ENCODE results near the gene GRWD1.
A peak's percentile ranks its signal among the peaks of the same experiment; 100 is the strongest.

The GRWD1 gene

DNA sequence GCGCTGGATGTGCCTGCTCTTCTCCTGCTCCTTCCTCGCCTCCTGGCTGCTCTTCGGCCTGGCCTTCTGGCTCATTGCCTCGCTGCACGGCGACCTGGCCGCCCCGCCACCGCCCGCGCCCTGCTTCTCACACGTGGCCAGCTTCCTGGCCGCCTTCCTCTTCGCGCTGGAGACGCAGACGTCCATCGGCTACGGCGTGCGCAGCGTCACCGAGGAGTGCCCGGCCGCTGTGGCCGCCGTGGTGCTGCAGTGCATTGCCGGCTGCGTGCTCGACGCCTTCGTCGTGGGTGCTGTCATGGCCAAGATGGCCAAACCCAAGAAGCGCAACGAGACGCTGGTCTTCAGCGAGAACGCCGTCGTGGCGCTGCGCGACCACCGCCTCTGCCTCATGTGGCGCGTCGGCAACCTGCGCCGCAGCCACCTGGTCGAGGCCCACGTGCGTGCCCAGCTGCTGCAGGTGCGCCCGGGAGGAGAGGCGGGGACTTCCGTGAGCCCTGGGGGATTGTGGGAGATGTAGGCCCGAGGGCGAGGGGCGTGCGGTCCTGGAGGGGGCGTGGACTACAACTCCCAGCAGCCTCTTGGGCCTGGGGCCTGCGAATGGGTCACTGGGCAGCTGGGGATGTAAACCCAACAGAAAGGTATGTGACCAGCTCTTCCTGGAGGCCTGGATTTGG, 16.3 kb downstream of the GRWD1 start:
- Histone ChIP-seq H3K4me3 (ENCODE audit: low read depth in 1 of 2, low read length in 2 of 2) (no peak overlapping the region), H3K9me3 (ENCODE audit: low read length) (no peaks in the 10 kb centered on the region), H3K9ac (ENCODE audit: low read length) (no peak overlapping the region), H3K4me1 (ENCODE audit: insufficient read depth, low read length) (no peaks in the 10 kb centered on the region), H3K36me3 (ENCODE audit: insufficient read depth, low read length) (no peaks in the 10 kb centered on the region), H3K27ac (ENCODE audit: low read depth, low read length) (no peak overlapping the region), H3K27me3 (ENCODE audit: control insufficient read depth in 1 of 2, insufficient read depth in 2 of 2, low read length in 2 of 2) (no peaks in the 10 kb centered on the region)

DNA sequence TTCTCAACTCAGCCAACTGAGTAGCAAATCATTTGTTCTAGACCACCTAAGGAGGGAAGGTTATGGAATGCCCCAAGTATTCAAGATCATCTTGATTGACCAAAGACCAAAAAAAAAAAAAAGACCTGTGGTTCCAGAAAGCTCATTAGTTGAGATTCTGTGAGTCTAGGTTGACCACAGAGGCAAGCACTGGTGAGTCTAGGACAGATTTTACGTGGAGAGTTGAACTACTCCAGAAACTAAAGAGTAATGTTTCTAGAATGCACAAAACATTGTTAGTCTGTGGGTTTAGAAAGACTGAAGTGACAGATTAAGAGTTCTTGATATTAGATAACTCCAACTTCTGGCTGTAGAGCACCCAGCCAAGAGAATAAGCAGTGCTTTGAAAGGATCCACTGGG, 19.4 kb downstream of the GRWD1 start:
- peaks cover 1% of the 10 kb centered on the region for H3K36me3 ChIP-seq (ENCODE audit: insufficient read depth, low read length)
- H3K4me1 ChIP-seq (ENCODE audit: insufficient read depth, low read length), result peaks cover 9% of the 10 kb centered on the region
- H3K4me3 ChIP-seq (ENCODE audit: low read depth in 1 of 2, low read length in 2 of 2), result no peak overlapping the region
- no peaks in the 10 kb centered on the region for H3K9me3 ChIP-seq (ENCODE audit: low read length)
- no peak overlapping the region for H3K9ac ChIP-seq (ENCODE audit: low read length)
- no peak overlapping the region for H3K27ac ChIP-seq (ENCODE audit: low read depth, low read length)
- H3K27me3 ChIP-seq (ENCODE audit: control insufficient read depth in 1 of 2, insufficient read depth in 2 of 2, low read length in 2 of 2), result no peaks in the 10 kb centered on the region

DNA sequence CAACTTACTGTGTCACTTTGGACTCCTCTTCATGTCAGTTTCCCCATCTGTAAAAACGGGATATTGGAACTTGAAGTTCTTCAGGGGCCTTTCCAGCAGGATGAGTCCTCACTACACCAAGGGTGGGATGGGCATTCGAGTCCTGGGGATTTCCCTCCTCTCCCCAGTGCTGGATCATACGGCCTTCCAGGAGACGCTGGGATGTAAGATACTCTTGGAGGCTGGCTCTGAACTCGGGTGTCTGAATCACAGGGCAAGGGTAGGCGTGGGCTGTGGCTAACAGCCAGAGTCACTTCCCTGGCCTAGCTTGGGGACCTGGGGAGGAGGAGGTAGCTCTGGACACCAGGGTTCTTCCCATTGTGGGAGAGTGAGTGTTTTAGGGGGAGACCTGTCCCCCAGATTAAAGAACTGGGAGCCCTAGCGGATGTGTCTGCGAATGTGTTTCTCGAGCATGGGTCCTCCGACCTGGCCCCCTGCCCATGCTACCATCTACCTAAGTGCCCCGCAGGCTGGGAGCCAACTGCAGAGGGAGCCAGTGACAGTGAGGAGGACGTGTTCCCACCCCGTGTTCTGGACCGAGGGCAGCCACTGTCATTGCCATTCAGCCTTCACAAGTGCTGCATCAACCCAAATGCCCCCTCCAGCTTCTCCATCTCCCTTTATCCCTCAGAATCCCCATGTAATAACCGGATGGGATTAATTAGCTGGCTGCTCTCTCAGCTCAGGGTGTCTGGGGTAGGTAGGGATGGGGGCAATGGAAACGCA, 21.0 kb downstream of the GRWD1 start:
- peaks cover 19% of the 10 kb centered on the region for H3K4me1 ChIP-seq (ENCODE audit: insufficient read depth, low read length)
- no peaks in the 10 kb centered on the region for H3K9me3 ChIP-seq (ENCODE audit: low read length)
- H3K9ac ChIP-seq (ENCODE audit: low read length), result no peak overlapping the region
- H3K27ac ChIP-seq (ENCODE audit: low read depth, low read length), result no peak overlapping the region
- H3K27me3 ChIP-seq (ENCODE audit: control insufficient read depth in 1 of 2, insufficient read depth in 2 of 2, low read length in 2 of 2), result no peaks in the 10 kb centered on the region
- peaks cover 17% of the 10 kb centered on the region for H3K36me3 ChIP-seq (ENCODE audit: insufficient read depth, low read length)
- no peak overlapping the region for H3K4me3 ChIP-seq (ENCODE audit: low read depth in 1 of 2, low read length in 2 of 2)

DNA sequence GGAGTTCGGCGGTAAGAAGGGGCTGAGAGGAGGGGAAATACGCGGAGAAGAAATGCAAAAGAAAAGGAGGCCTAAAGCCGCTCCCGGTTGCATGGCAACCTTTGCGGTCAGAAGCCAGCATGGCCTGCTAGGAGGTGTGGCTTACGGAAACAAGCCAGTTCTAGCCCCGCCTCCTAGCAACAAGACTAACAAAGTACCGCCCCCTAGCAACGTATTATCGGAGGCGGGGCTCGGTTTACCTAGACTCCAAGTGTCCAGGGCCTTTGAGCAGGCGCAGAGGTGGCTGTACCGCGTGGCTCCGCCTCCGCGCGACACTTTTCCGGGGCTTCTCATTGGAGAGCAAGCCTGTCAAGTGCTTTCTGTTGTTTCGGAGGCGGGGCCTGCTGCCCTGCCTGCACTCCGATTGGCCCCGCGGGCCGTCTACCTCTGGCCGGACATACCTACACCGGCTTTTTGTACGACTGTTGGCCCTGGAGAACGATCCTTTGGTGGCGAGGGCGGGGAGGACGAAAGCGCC, 23.0 kb downstream of the GRWD1 start:
- H3K27ac ChIP-seq (ENCODE audit: low read depth, low read length), result peak overlapping the region; percentile 38
- peak overlapping the region; percentile 2 to 82 for H3K4me3 ChIP-seq (ENCODE audit: low read depth in 1 of 2, low read length in 2 of 2)
- no peaks in the 10 kb centered on the region for H3K9me3 ChIP-seq (ENCODE audit: low read length)
- peaks cover 21% of the 10 kb centered on the region for H3K4me1 ChIP-seq (ENCODE audit: insufficient read depth, low read length)
- peaks cover 37% of the 10 kb centered on the region for H3K36me3 ChIP-seq (ENCODE audit: insufficient read depth, low read length)
- no peak overlapping the region for H3K9ac ChIP-seq (ENCODE audit: low read length)
- no peaks in the 10 kb centered on the region for H3K27me3 ChIP-seq (ENCODE audit: control insufficient read depth in 1 of 2, insufficient read depth in 2 of 2, low read length in 2 of 2)

DNA sequence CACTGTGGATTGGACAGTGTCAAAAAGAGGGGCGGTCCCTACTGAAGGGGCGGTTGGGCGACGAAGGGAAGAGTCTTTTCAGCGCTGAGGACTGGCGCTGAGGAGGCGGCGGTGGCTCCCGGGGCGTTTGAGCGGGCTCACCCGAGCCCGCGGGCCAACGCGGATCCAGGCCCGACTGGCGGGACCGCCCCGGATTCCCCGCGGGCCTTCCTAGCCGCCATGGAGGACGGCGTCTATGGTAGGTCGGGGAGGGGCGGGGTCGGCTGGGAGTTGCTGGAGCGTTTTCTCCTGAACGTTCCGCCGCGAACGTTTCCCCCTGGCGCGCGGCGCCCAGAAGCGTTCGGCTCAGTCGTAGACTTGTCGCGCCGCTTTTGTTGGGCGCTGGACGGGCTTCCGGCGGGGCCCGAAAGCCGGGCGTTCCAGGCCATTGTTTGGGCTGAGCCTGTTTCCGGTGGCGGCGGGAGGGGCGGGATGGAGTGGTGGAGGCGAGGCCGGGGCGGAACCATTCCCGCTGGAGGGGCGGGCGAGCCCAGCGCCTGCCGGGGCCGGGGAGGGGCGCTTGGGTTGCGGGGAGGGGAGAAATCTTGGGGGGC, 23.6 kb downstream of the GRWD1 start, which contains the start of gene CYTH2:
Gene CYTH2 (plus strand): TSS at position 81 of the 593 bp plus-strand sequence. CDS start 139 bp downstream, at position 220.
- Histone ChIP-seq H3K9me3 (ENCODE audit: low read length) (no peaks in the 10 kb centered on the region), H3K27me3 (ENCODE audit: control insufficient read depth in 1 of 2, insufficient read depth in 2 of 2, low read length in 2 of 2) (no peaks in the 10 kb centered on the region), H3K4me1 (ENCODE audit: insufficient read depth, low read length) (peaks cover 21% of the 10 kb centered on the region), H3K27ac (ENCODE audit: low read depth, low read length) (peak within 1 kb of the TSS; percentile 70), H3K36me3 (ENCODE audit: insufficient read depth, low read length) (peaks cover 43% of the 10 kb centered on the region), H3K4me3 (ENCODE audit: low read depth in 1 of 2, low read length in 2 of 2) (peak within 1 kb of the TSS; percentile 82), H3K9ac (ENCODE audit: low read length) (peak within 1 kb of the TSS; percentile 65)

DNA sequence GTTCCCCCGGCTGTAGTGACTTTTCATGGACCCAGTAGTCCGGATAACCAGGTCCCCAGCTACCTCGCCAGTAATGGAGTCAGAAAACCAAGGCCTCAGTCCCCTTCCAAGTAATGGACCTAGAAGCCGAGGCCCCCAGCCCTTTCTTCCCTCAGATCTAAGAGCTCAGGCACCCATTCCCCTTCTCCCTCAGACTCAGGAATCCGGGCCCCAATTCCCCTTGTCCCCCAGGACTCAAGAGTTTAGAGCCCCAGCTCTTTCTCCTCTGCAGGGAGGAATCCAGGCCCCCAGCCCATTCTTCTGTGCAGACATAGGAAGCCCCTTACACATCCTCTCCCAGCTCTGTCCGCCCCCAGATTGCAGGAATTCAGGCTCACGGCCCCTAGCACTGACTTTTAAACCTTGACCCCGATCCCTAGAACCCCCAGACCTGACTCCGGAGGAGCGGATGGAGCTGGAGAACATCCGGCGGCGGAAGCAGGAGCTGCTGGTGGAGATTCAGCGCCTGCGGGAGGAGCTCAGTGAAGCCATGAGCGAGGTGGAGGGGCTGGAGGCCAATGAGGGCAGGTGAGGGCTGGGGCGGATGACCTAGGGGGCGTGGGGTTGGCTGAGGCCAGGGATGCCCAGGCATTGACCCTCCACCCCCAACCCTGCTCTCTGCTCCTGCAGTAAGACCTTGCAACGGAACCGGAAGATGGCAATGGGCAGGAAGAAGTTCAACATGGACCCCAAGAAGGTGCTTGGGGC, 24.3 kb downstream of the GRWD1 start:
- Histone ChIP-seq H3K9me3 (ENCODE audit: low read length) (no peaks in the 10 kb centered on the region), H3K27ac (ENCODE audit: low read depth, low read length) (peak overlapping the region; percentile 70), H3K4me1 (ENCODE audit: insufficient read depth, low read length) (peaks cover 21% of the 10 kb centered on the region), H3K27me3 (ENCODE audit: control insufficient read depth in 1 of 2, insufficient read depth in 2 of 2, low read length in 2 of 2) (no peaks in the 10 kb centered on the region), H3K9ac (ENCODE audit: low read length) (peak overlapping the region; percentile 65), H3K36me3 (ENCODE audit: insufficient read depth, low read length) (peaks cover 50% of the 10 kb centered on the region), H3K4me3 (ENCODE audit: low read depth in 1 of 2, low read length in 2 of 2) (peak overlapping the region; percentile 82)

DNA sequence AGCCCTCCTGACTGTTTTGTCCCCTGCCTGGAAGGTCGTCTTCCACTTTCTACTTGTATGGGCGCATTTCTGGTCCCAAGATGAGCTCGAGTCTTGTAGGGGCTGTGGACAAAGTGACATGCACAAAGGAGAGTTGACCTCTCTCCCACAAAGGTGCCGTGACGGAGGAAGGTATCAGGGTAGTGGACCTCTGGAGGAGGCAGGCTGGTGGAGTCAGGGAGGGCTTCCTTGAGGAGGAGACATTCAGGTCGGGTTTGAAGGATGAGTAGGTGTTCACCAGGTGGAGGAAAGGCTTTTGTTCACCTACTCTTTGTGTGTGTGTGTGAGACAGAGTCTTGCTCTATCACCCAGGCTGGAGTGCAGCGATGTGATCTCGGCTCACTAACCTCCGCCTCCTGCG, 25.1 kb downstream of the GRWD1 start:
- H3K36me3 ChIP-seq (ENCODE audit: insufficient read depth, low read length), result peaks cover 57% of the 10 kb centered on the region
- no peak overlapping the region for H3K9ac ChIP-seq (ENCODE audit: low read length)
- H3K4me3 ChIP-seq (ENCODE audit: low read depth in 1 of 2, low read length in 2 of 2), result peak overlapping the region in 1 of 2 donors; percentile 82
- H3K27me3 ChIP-seq (ENCODE audit: control insufficient read depth in 1 of 2, insufficient read depth in 2 of 2, low read length in 2 of 2), result no peaks in the 10 kb centered on the region
- peaks cover 21% of the 10 kb centered on the region for H3K4me1 ChIP-seq (ENCODE audit: insufficient read depth, low read length)
- H3K9me3 ChIP-seq (ENCODE audit: low read length), result no peaks in the 10 kb centered on the region
- H3K27ac ChIP-seq (ENCODE audit: low read depth, low read length), result no peak overlapping the region

DNA sequence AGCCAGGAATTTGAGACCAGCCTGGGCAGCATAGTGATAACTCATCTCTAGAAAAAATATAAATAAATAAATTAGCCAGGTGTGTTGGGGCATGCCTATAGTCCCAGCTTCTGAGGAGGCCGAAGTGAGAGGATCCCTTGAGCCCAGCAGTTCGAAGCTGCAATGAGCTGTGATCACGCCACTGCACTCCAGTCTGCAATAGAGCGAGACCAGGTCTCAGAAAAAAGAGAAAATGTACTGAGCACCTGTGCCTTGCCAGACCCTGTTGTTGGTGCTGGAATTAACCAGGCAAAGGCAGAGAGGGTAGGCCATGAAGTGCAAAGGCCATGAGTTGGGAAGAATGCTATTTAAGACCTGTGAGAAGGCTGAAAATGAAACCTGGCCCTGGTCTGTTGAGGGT, 26.1 kb downstream of the GRWD1 start:
- no peaks in the 10 kb centered on the region for H3K9me3 ChIP-seq (ENCODE audit: low read length)
- peaks cover 66% of the 10 kb centered on the region for H3K36me3 ChIP-seq (ENCODE audit: insufficient read depth, low read length)
- no peaks in the 10 kb centered on the region for H3K27me3 ChIP-seq (ENCODE audit: control insufficient read depth in 1 of 2, insufficient read depth in 2 of 2, low read length in 2 of 2)
- H3K4me1 ChIP-seq (ENCODE audit: insufficient read depth, low read length), result peaks cover 21% of the 10 kb centered on the region
- H3K4me3 ChIP-seq (ENCODE audit: low read depth in 1 of 2, low read length in 2 of 2), result no peak overlapping the region
- no peak overlapping the region for H3K27ac ChIP-seq (ENCODE audit: low read depth, low read length)
- no peak overlapping the region for H3K9ac ChIP-seq (ENCODE audit: low read length)

DNA sequence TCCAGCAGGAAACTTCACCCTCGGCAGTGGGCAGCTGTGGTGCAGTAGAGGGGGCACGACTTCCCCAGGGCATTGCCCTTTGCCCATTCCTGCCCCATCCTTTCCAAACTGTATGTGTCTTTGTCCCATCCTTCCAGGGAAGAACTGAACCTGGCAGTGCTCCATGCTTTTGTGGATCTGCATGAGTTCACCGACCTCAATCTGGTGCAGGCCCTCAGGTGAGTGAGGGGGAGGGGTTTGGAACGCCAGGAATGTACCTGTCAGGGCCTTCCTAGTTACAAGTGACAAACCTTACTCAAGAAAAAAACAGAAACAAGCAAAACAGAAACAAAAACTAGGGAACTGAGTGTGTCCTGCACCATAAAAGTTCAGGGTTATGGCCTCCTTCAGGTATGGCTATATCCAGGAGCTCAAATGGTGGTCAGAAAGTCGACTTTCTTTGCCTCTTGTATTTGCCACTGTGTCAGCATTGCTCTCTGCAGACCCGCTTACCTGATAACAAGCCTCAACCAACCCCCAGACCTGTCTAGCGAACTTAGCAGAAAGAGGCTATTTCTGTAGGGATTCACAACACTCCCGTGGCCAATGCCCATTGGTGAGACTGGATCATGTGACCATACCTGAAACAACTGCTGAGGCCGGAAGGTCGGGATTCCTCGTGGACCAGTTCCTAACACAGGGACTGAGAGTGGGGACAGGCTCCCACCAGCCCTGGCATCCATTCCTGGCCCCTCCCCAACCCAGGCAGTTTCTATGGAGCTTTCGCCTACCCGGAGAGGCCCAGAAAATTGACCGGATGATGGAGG, 27.6 kb downstream of the GRWD1 start:
- Histone ChIP-seq H3K27ac (ENCODE audit: low read depth, low read length) (no peak overlapping the region), H3K9ac (ENCODE audit: low read length) (no peak overlapping the region), H3K4me3 (ENCODE audit: low read depth in 1 of 2, low read length in 2 of 2) (no peak overlapping the region), H3K36me3 (ENCODE audit: insufficient read depth, low read length) (peaks cover 80% of the 10 kb centered on the region), H3K27me3 (ENCODE audit: control insufficient read depth in 1 of 2, insufficient read depth in 2 of 2, low read length in 2 of 2) (no peaks in the 10 kb centered on the region), H3K4me1 (ENCODE audit: insufficient read depth, low read length) (peaks cover 17% of the 10 kb centered on the region), H3K9me3 (ENCODE audit: low read length) (no peaks in the 10 kb centered on the region)

DNA sequence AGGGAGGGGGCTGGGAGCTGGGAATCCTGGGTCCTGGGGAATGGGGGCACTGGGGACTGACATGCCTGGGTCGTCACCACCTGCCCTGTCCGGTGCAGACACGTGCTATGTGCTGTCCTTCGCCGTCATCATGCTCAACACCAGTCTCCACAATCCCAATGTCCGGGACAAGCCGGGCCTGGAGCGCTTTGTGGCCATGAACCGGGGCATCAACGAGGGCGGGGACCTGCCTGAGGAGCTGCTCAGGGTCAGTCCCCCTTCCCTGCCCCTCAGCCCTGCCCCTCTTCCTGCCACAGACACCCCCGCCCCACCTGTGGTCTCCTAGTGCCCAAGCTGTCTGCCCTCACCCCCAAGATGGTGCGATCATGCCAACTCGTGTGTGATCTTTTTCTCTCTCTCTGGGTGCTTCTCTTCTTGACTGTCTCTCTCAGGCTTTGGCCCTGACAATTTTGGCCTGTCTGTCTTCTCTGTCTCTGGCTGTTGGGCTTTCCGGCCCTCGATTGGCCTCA, 28.4 kb downstream of the GRWD1 start:
- H3K4me3 ChIP-seq (ENCODE audit: low read depth in 1 of 2, low read length in 2 of 2), result no peak overlapping the region
- no peak overlapping the region for H3K9ac ChIP-seq (ENCODE audit: low read length)
- H3K27me3 ChIP-seq (ENCODE audit: control insufficient read depth in 1 of 2, insufficient read depth in 2 of 2, low read length in 2 of 2), result no peaks in the 10 kb centered on the region
- H3K27ac ChIP-seq (ENCODE audit: low read depth, low read length), result no peak overlapping the region
- peaks cover 80% of the 10 kb centered on the region for H3K36me3 ChIP-seq (ENCODE audit: insufficient read depth, low read length)
- peaks cover 16% of the 10 kb centered on the region for H3K4me1 ChIP-seq (ENCODE audit: insufficient read depth, low read length)
- H3K9me3 ChIP-seq (ENCODE audit: low read length), result no peaks in the 10 kb centered on the region

Data from muscle layer of colon (tissue), 2 donors.